H1 (cell line): ENCODE measurements around the gene POM121L2. TPM values are rescaled to one million over a fixed set of nuclear protein-coding genes. Genes with fewer than 3 reads are reported as not detected.

Source experiments
- BACH1 ChIP-seq: IDR thresholded peaks from 2 replicates; pipeline ENCODE4 v1.6.1; 2012; ENCODE audit warnings: low read length, improper control_type of control experiment
- KDM5A ChIP-seq: fragments of 200-600 bp; IDR thresholded peaks from 2 replicates; pipeline ENCODE4 v1.7.1; 2012; ENCODE audit warnings: mild to moderate bottlenecking, low read length, inconsistent platforms, mixed read lengths
- RNF2 ChIP-seq: fragments of 200-900, 300-1000 bp; sonication (generic); IDR thresholded peaks from 2 replicates; pipeline ENCODE4 v1.7.1; 2016; ENCODE audit warnings: borderline replicate concordance, low read depth, mild to moderate bottlenecking, antibody characterized with exemption, low read length; ENCODE audit not compliant: poor library complexity, severe bottlenecking; ENCODE audit errors: missing control alignments
- polyA plus RNA-seq, 7 experiments: library from polyadenylated mRNA; depleted of rRNA in 3 of 7; stranded (reverse) in 5 of 7; unstranded in 2 of 7; fragments of >200 nt in 5 of 7; fragments of 200-250 nt in 2 of 7; gene quantifications; 1 replicate in 5 of 7; 2 replicates in 1 of 7; 4 replicates in 1 of 7; pipeline versions ENCODE4 v1.2.1 to v1.2.3, GENCODE V29; 2011 to 2013; ENCODE audit warnings: missing spikeins in 2 of 7, mixed read lengths in 2 of 7
- total RNA-seq: library from RNA; stranded (reverse); fragmentation: NEBNext Ultra II Directional; extraction: Animal tissue kit (Norgen Biotek cat#: 25700); gene quantifications from 2 replicates; pipeline ENCODE4 v1.2.1, GENCODE V29; 2021
- TF ChIP-seq, protein P1 (sequence below), 3 experiments: IDR thresholded peaks; 1 replicate in 2 of 3; 2 replicates in 1 of 3; pipeline versions ENCODE4 v1.5.1 to v1.6.1; 2011; ENCODE audit warnings: low read length in 3 of 3, mild to moderate bottlenecking in 3 of 3, inconsistent platforms in 2 of 3, low read depth in 1 of 3, moderate library complexity in 1 of 3; ENCODE audit not compliant: insufficient read depth in 1 of 3; ENCODE audit errors: control extremely low read depth in 1 of 3

Gene POM121L2
- total and polyA plus RNA-seq, 2 of the 8 experiments (the other 6 are each of a cell fraction or from before 2014, with no cell fraction given): 0.05 to 0.09 TPM

DNA sequence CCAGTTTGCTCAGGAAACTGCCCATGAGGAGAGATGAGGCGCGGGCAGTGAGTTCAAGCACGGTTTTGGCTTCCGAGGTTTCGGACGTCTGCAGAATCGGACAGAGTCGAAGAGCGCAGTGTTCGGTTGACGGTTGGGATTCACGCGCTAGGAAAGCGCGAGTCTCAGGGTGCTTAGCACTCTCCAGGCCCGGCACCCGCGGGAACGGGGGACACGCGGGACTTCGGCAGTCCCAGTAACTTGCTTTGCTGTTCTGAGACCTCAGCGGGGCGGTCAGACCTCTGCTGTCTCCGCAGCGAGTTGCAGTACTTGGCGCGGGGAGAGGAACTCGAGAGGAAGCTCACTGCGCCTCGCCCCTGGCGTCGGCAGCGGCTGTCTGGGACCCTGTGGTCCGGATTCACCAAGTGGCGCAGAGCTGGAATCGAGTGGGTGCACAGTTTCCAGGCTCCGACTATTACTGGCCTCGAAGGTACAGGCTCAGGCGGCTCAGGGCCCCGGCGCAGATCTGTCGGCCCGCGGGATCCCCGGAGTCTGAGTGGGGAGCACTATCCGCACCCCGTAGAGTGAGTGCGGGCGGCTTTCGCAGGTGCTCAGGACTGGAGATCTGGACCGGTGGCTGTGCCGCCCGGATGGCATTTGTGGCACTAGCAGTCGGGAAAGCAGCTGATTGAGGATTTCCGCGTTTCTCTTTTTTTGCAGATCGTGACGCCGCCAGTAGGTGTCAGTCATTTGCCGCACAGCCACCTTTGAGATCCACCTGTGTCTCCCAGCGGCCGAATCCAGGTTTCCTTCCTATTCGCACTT is at the start of gene POM121L2 (continued):
- TF ChIP-seq, protein P1, sequence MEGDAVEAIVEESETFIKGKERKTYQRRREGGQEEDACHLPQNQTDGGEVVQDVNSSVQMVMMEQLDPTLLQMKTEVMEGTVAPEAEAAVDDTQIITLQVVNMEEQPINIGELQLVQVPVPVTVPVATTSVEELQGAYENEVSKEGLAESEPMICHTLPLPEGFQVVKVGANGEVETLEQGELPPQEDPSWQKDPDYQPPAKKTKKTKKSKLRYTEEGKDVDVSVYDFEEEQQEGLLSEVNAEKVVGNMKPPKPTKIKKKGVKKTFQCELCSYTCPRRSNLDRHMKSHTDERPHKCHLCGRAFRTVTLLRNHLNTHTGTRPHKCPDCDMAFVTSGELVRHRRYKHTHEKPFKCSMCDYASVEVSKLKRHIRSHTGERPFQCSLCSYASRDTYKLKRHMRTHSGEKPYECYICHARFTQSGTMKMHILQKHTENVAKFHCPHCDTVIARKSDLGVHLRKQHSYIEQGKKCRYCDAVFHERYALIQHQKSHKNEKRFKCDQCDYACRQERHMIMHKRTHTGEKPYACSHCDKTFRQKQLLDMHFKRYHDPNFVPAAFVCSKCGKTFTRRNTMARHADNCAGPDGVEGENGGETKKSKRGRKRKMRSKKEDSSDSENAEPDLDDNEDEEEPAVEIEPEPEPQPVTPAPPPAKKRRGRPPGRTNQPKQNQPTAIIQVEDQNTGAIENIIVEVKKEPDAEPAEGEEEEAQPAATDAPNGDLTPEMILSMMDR (IDR thresholded peaks at IDR 0.05; ENCODE audit: control extremely low read depth in 1 of 3, insufficient read depth in 1 of 3, low read depth in 1 of 3, low read length in 3 of 3): peak; percentile 78 to 91 (median 89)
- TF ChIP-seq KDM5A (no peak), BACH1 (peak; percentile 66), RNF2 (no peak)
